VCaP (cell line): ENCODE results near the gene COL26A1.

Experiments used
- H3K27ac ChIP-seq: fragments of 450-650 bp; 2 replicates; pipeline ENCODE4 v1.5.1; 2017
- CTCF ChIP-seq: fragments of 450-650 bp; conservative IDR thresholded peaks from 2 replicates; pipeline ENCODE4 v1.5.1; 2017; ENCODE audit warnings: mild to moderate bottlenecking, moderate library complexity

Gene COL26A1

GRCh38 chr7:101516851-101517250 lies 154.2 kb downstream of the COL26A1 start:
- no peak overlapping the region for H3K27ac ChIP-seq
- TF ChIP-seq CTCF: no peak

- TF ChIP-seq CTCF: no peak
- H3K27ac ChIP-seq: no peak overlapping the region
These were observed 154.6 kb downstream of the COL26A1 start for GRCh38 chr7:101517304-101517703.

- H3K27ac ChIP-seq: no peak overlapping the region
- no peak for TF ChIP-seq CTCF
These were observed 155.7 kb downstream of the COL26A1 start for GRCh38 chr7:101518336-101518735.

GRCh38 chr7:101519324-101520023 lies 156.8 kb downstream of the COL26A1 start:
- no peak for TF ChIP-seq CTCF
- H3K27ac ChIP-seq: no peak overlapping the region

GRCh38 chr7:101521430-101521925 lies 158.8 kb downstream of the COL26A1 start:
- TF ChIP-seq CTCF: no peak
- H3K27ac ChIP-seq: no peak overlapping the region

- no peak overlapping the region for H3K27ac ChIP-seq
- TF ChIP-seq CTCF: no peak
These were observed 159.3 kb downstream of the COL26A1 start for GRCh38 chr7:101522021-101522420.

GRCh38 chr7:101527844-101528667 lies 165.4 kb downstream of the COL26A1 start:
- no peak for TF ChIP-seq CTCF
- peak overlapping the region; percentile 45 for H3K27ac ChIP-seq
